ENCODE data around the gene KRTAP3-3. TPM values are rescaled to one million over a fixed set of nuclear protein-coding genes. Genes with fewer than 3 reads are reported as not detected.

Gene KRTAP3-3
- total RNA-seq, 2 donors from 2014 or later = not detected

DNA sequence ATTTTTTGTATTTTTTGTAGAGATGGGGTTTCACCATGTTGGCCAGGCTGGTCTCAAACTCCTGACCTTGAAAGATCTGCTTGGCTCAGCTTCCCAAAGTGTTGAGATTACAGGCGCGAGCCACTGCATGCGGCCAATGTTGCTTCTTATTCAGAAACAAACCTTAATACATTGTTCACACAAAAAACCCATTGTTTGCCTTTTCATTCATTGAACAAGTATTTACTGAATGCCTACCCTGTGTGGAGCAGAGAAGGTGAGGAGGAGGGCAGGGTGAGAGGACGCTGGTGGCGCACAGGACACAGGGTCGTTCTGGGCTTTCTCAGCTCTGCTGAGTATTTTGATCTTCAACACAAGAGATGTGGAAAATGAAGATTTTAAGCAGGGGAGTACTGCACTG, 48.5 kb downstream of the KRTAP3-3 start:
- DNase-seq (no peak), ATAC-seq (no peak)
- Mint-ChIP-seq H3K27ac (no peak overlapping the region), H3K27me3 (peaks cover 69% of the 10 kb centered on the region), H3K4me1 (no peaks in the 10 kb centered on the region), H3K4me3 (no peak overlapping the region), H3K36me3 (ENCODE audit: low read depth) (peaks cover 4% of the 10 kb centered on the region)
- H3K9me3 ChIP-seq (ENCODE audit: control insufficient read depth, low read length, poor library complexity, severe bottlenecking) = no peaks in the 10 kb centered on the region

DNA sequence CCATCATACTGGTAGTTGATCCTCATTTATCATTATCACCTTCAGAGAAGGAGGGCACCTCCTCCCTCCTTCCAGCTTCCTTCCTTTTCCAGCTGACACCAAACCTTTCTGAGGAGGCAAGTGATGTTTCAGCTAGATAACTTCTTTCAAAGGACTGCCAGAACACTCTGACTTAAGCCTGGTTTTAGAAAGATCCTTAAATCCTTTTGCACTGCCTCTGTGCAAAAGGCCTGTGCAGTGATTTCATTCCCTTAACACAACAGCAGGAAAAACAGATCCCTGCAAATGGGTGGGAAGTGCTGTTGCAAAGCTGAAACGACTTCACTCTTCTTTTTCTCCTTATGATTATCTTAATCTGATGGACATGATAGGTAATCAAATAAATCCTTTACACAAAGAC, 49.4 kb downstream of the KRTAP3-3 start:
- no peak for DNase-seq
- Mint-ChIP-seq H3K27me3 (peaks cover 61% of the 10 kb centered on the region), H3K36me3 (ENCODE audit: low read depth) (peaks cover 4% of the 10 kb centered on the region), H3K4me1 (no peaks in the 10 kb centered on the region), H3K4me3 (no peak overlapping the region), H3K27ac (no peak overlapping the region)
- ATAC-seq = no peak
- H3K9me3 ChIP-seq (ENCODE audit: control insufficient read depth, low read length, poor library complexity, severe bottlenecking) = no peaks in the 10 kb centered on the region

Other genes with a start within 250 kb of the KRTAP3-3 start
- not detected for gene KRT25, start 238.8 kb downstream of the KRTAP3-3 start, total RNA-seq
- not detected for gene KRT26, start 222.0 kb downstream of the KRTAP3-3 start, total RNA-seq
- not detected for gene KRT27, start 211.6 kb downstream of the KRTAP3-3 start, total RNA-seq
- gene KRT28, start 194.2 kb downstream of the KRTAP3-3 start, total RNA-seq = not detected
- 10 to 100 TPM; 25.2 to 28.3 TPM for gene KRT10, start 171.6 kb downstream of the KRTAP3-3 start, total RNA-seq
- gene KRT12, start 126.9 kb downstream of the KRTAP3-3 start, total RNA-seq = not detected
- not detected for gene KRT20, start 108.9 kb downstream of the KRTAP3-3 start, total RNA-seq
- gene KRT23, start 56.5 kb downstream of the KRTAP3-3 start, total RNA-seq = not detected
- not detected for gene KRT39, start 27.2 kb downstream of the KRTAP3-3 start, total RNA-seq
- gene KRT40, start 9.8 kb downstream of the KRTAP3-3 start, total RNA-seq = not detected
- gene KRTAP3-2, start 5.7 kb upstream of the KRTAP3-3 start, total RNA-seq = not detected
- gene KRTAP3-1, start 15.0 kb upstream of the KRTAP3-3 start, total RNA-seq = not detected
- not detected for gene KRTAP1-5, start 33.0 kb upstream of the KRTAP3-3 start, total RNA-seq
- not detected for gene KRTAP1-4, start 36.0 kb upstream of the KRTAP3-3 start, total RNA-seq
- gene KRTAP1-3, start 40.7 kb upstream of the KRTAP3-3 start, total RNA-seq = not detected
- gene KRTAP1-1, start 47.3 kb upstream of the KRTAP3-3 start, total RNA-seq = not detected
- not detected for gene KRTAP2-1, start 53.2 kb upstream of the KRTAP3-3 start, total RNA-seq
- not detected for gene KRTAP2-2, start 61.1 kb upstream of the KRTAP3-3 start, total RNA-seq
- not detected for gene KRTAP2-3, start 66.0 kb upstream of the KRTAP3-3 start, total RNA-seq
- not detected for gene KRTAP2-4, start 71.7 kb upstream of the KRTAP3-3 start, total RNA-seq
- not detected for gene KRTAP4-7, start 90.0 kb upstream of the KRTAP3-3 start, total RNA-seq
- gene KRTAP4-8, start 104.0 kb upstream of the KRTAP3-3 start, total RNA-seq = not detected
- gene KRTAP4-16, start 108.0 kb upstream of the KRTAP3-3 start, total RNA-seq = not detected
- not detected for gene KRTAP4-9, start 111.2 kb upstream of the KRTAP3-3 start, total RNA-seq
- gene KRTAP4-11, start 124.2 kb upstream of the KRTAP3-3 start, total RNA-seq = not detected
- gene KRTAP4-12, start 130.0 kb upstream of the KRTAP3-3 start, total RNA-seq = not detected
- not detected for gene KRTAP4-6, start 146.4 kb upstream of the KRTAP3-3 start, total RNA-seq
- not detected for gene KRTAP4-5, start 155.7 kb upstream of the KRTAP3-3 start, total RNA-seq
- not detected for gene KRTAP4-4, start 166.6 kb upstream of the KRTAP3-3 start, total RNA-seq
- gene KRTAP4-3, start 174.1 kb upstream of the KRTAP3-3 start, total RNA-seq = not detected
- not detected for gene KRTAP4-2, start 184.1 kb upstream of the KRTAP3-3 start, total RNA-seq
- gene KRTAP4-1, start 190.7 kb upstream of the KRTAP3-3 start, total RNA-seq = not detected
- gene KRTAP9-1, start 195.7 kb upstream of the KRTAP3-3 start, total RNA-seq = not detected
- gene KRTAP9-2, start 232.5 kb upstream of the KRTAP3-3 start, total RNA-seq = not detected
- not detected for gene KRTAP9-3, start 238.3 kb upstream of the KRTAP3-3 start, total RNA-seq
- not detected for gene KRTAP9-8, start 243.8 kb upstream of the KRTAP3-3 start, total RNA-seq